ENCODE data around the gene GLE1.

GRCh38 chr9:128575916-128576315 lies 71.4 kb downstream of the GLE1 start:
- TF ChIP-seq CTCF (conservative IDR thresholded peaks at IDR 0.05; ENCODE audit: low read length) (no peak), EZH2phosphoT487 (IDR thresholded peaks at IDR 0.05; ENCODE audit: borderline replicate concordance) (no peak)
